Liver (tissue), 9 donors: Measurements from ENCODE around the gene GLI2. TPM values are rescaled to one million over a fixed set of nuclear protein-coding genes. Genes with fewer than 3 reads are reported as not detected.

ENCODE experiments used
- DNase-seq: peaks from one replicate; pipeline ENCODE4 v3.0.0-alpha.2; 2017; ENCODE audit warnings: low spot score
- H3K27ac ChIP-seq, 2 donors: one replicate each; pipeline ENCODE4 v1.7.0; 2013; ENCODE audit warnings: inconsistent platforms in 2 of 2, low read length in 2 of 2, control low read depth in 1 of 2, low read depth in 1 of 2, mild to moderate bottlenecking in 1 of 2
- H3K27me3 ChIP-seq, 4 donors: one replicate each; pipeline versions ENCODE4 v1.6.1 to v1.7.0; 2013; ENCODE audit warnings: low read length in 3 of 4, inconsistent platforms in 1 of 4, mild to moderate bottlenecking in 1 of 4, moderate library complexity in 1 of 4; ENCODE audit not compliant: control insufficient read depth in 4 of 4, insufficient read depth in 4 of 4
- H3K36me3 ChIP-seq, 4 donors: one replicate each; pipeline versions ENCODE4 v1.6.1 to v1.7.0; 2013; ENCODE audit warnings: low read length in 3 of 4, mild to moderate bottlenecking in 3 of 4, low read depth in 1 of 4, moderate library complexity in 1 of 4; ENCODE audit not compliant: control insufficient read depth in 4 of 4, insufficient read depth in 3 of 4
- H3K4me1 ChIP-seq, 4 donors: one replicate each; pipeline versions ENCODE4 v1.6.1 to v1.7.0; 2013; ENCODE audit warnings: low read length in 3 of 4, mild to moderate bottlenecking in 3 of 4, moderate library complexity in 1 of 4; ENCODE audit not compliant: control insufficient read depth in 4 of 4, insufficient read depth in 4 of 4
- H3K4me3 ChIP-seq, 3 donors: one replicate each; pipeline versions ENCODE4 v1.6.1 to v1.7.0; 2013; ENCODE audit warnings: low read length in 3 of 3, control low read depth in 1 of 3, low read depth in 1 of 3, mild to moderate bottlenecking in 1 of 3
- H3K9ac ChIP-seq, 2 donors: one replicate each; pipeline ENCODE4 v1.7.0; 2013; ENCODE audit warnings: low read length in 2 of 2, mild to moderate bottlenecking in 2 of 2, moderate library complexity in 2 of 2, control low read depth in 1 of 2, low read depth in 1 of 2
- H3K9me3 ChIP-seq, 4 donors: one replicate each; pipeline versions ENCODE4 v1.6.1 to v1.7.0; 2013; ENCODE audit warnings: low read length in 3 of 4; ENCODE audit not compliant: control insufficient read depth in 4 of 4
- ATF3 ChIP-seq: IDR thresholded peaks from 2 replicates; pipeline ENCODE4 v1.6.1; 2016; ENCODE audit warnings: antibody characterized with exemption
- CTCF ChIP-seq: fragments of 150-350 bp; IDR thresholded peaks from 2 replicates; pipeline ENCODE4 v1.5.1; 2017; ENCODE audit warnings: improper control_type of control experiment, low read depth, low read length; ENCODE audit not compliant: missing input control
- EGR1 ChIP-seq, 2 donors: IDR thresholded peaks; 2 replicates each; pipeline ENCODE4 v1.6.1; 2016 to 2018; ENCODE audit warnings: antibody characterized with exemption in 2 of 2, low read depth in 2 of 2
- FOXA1 ChIP-seq: IDR thresholded peaks from 2 replicates; pipeline ENCODE4 v1.6.1; 2016; ENCODE audit warnings: antibody characterized with exemption
- GABPA ChIP-seq, 2 donors: IDR thresholded peaks in 1 of 2; conservative IDR thresholded peaks in 1 of 2; 2 replicates each; pipeline ENCODE4 v1.6.1; 2016; ENCODE audit warnings: antibody characterized with exemption in 2 of 2, mild to moderate bottlenecking in 1 of 2, moderate library complexity in 1 of 2
- HNF4A ChIP-seq, 2 donors: conservative IDR thresholded peaks; 2 replicates each; pipeline ENCODE4 v1.6.1; 2016; ENCODE audit warnings: antibody characterized with exemption in 2 of 2, mild to moderate bottlenecking in 2 of 2
- HNF4G ChIP-seq: IDR thresholded peaks from 2 replicates; pipeline ENCODE4 v1.6.1; 2016; ENCODE audit warnings: antibody characterized with exemption
- JUND ChIP-seq, 2 donors: IDR thresholded peaks; 2 replicates each; pipeline ENCODE4 v1.6.1; 2016; ENCODE audit warnings: antibody characterized with exemption in 2 of 2
- MAX ChIP-seq: IDR thresholded peaks from 2 replicates; pipeline ENCODE4 v1.6.1; 2016; ENCODE audit warnings: antibody characterized with exemption
- NR2F2 ChIP-seq: IDR thresholded peaks from 2 replicates; pipeline ENCODE4 v1.6.1; 2016; ENCODE audit warnings: antibody characterized with exemption
- RAD21 ChIP-seq, 2 donors: IDR thresholded peaks; 2 replicates each; pipeline ENCODE4 v1.6.1; 2016; ENCODE audit warnings: antibody characterized with exemption in 2 of 2, mild to moderate bottlenecking in 2 of 2
- REST ChIP-seq: IDR thresholded peaks from 2 replicates; pipeline ENCODE4 v1.6.1; 2016; ENCODE audit warnings: antibody characterized with exemption, mild to moderate bottlenecking
- RXRA ChIP-seq, 2 donors: IDR thresholded peaks; 2 replicates each; pipeline ENCODE4 v1.6.1; 2017 to 2018; ENCODE audit warnings: antibody characterized with exemption in 2 of 2, mild to moderate bottlenecking in 1 of 2
- SP1 ChIP-seq: IDR thresholded peaks from 2 replicates; pipeline ENCODE4 v1.6.1; 2018; ENCODE audit warnings: antibody characterized with exemption, mild to moderate bottlenecking
- TAF1 ChIP-seq: conservative IDR thresholded peaks from 2 replicates; pipeline ENCODE4 v1.6.1; 2016; ENCODE audit warnings: antibody characterized with exemption, mild to moderate bottlenecking
- YY1 ChIP-seq: IDR thresholded peaks from 2 replicates; pipeline ENCODE4 v1.6.1; 2016; ENCODE audit warnings: antibody characterized with exemption, mild to moderate bottlenecking
- ZBTB33 ChIP-seq: IDR thresholded peaks from 2 replicates; pipeline ENCODE4 v1.6.1; 2016; ENCODE audit warnings: antibody characterized with exemption
- WGBS: extraction: QIAGEN DNeasy Blood & Tissue Kit; methylation state at CpG from one replicate; pipeline ENCODE4 v1.1.7; 2013; 5-methylcytosine and 5-hydroxymethylcytosine counted together
- polyA plus RNA-seq, 2 donors: library from polyadenylated mRNA; stranded (reverse) in 1 of 2; unstranded in 1 of 2; fragments of 200-250 nt in 1 of 2; fragments of >200 nt in 1 of 2; fragmentation: Nextera tagmentation in 1 of 2; extraction: Ambion mirVana in 1 of 2; gene quantifications; one replicate each; pipeline versions ENCODE4 v1.2.1 to v1.2.3, GENCODE V29; 2013 to 2015
- total RNA-seq, 2 donors: library from RNA; depleted of rRNA; stranded (reverse); fragments of >200 nt; gene quantifications; one replicate each; pipeline ENCODE4 v1.2.3, GENCODE V29; 2014
- donor health status: healthy.
- donor health status: healthy.
- donor health status: healthy.
- donor health status: healthy.
- donor health status: healthy.

Gene GLI2
- total and polyA plus RNA-seq, 4 donors = 0.04 to 0.16 (median 0.11) TPM

- Histone ChIP-seq H3K36me3 (no peaks in the 10 kb centered on the region), H3K9me3 (no peaks in the 10 kb centered on the region), H3K4me3 (no peak overlapping the region), H3K27ac (no peak overlapping the region), H3K4me1 (peaks cover 14 to 29% (median 23%) of the 10 kb centered on the region in 4 donors), H3K9ac (no peak overlapping the region), H3K27me3 (peaks cover 10 to 33% (median 23%) of the 10 kb centered on the region in 4 donors)
- TF ChIP-seq HNF4G (no peak), MAX (no peak), GABPA (IDR thresholded peaks at IDR 0.05 in 1 of 2, conservative IDR thresholded peaks at IDR 0.05 in 1 of 2) (no peak), RAD21 (IDR thresholded peaks at IDR 0.05) (no peak), ZBTB33 (no peak), HNF4A (conservative IDR thresholded peaks at IDR 0.05) (no peak), RXRA (IDR thresholded peaks at IDR 0.05) (no peak), ATF3 (no peak), YY1 (no peak), NR2F2 (no peak), JUND (IDR thresholded peaks at IDR 0.05) (no peak), SP1 (no peak), EGR1 (IDR thresholded peaks at IDR 0.05; ENCODE audit: low read depth in 2 of 2) (no peak), REST (no peak), FOXA1 (no peak), CTCF (no peak), TAF1 (no peak)
- WGBS = 37% methylated on average over 8 of the region's 8 CpGs
- DNase-seq = no peak
Measured at GRCh38 chr2:120739438-120740090, 3.9 kb downstream of the GLI2 start.
